NCI-H510A (cell line): Measurements from ENCODE around the gene ACRBP.

Source experiments
- DNase-seq: peaks from one replicate; lab custom pipeline; 2025; lab: John Stamatoyannopoulos, UW

Gene ACRBP

GRCh38 chr12:6646276-6647082 lies 753 bp downstream of the ACRBP start:
- no peak for DNase-seq

GRCh38 chr12:6644903-6645302 lies 2.3 kb downstream of the ACRBP start:
- DNase-seq = no peak

- DNase-seq = no peak
These were observed 3.0 kb downstream of the ACRBP start for GRCh38 chr12:6644257-6644596.

- DNase-seq = no peak
These were observed 3.5 kb downstream of the ACRBP start for GRCh38 chr12:6643569-6644256.

GRCh38 chr12:6641131-6641530 lies 6.1 kb downstream of the ACRBP start:
- DNase-seq = no peak

- no peak for DNase-seq
These were observed 6.7 kb downstream of the ACRBP start for GRCh38 chr12:6640497-6640896.

GRCh38 chr12:6639151-6639801 lies 8.0 kb downstream of the ACRBP start:
- no peak for DNase-seq

- no peak for DNase-seq
These were observed 8.9 kb downstream of the ACRBP start for GRCh38 chr12:6638305-6638704.

GRCh38 chr12:6635856-6636531 lies 11.2 kb downstream of the ACRBP start, which contains the start of gene LPAR5:
Gene LPAR5, minus strand, starts transcription at chr12:6635959. Its CDS starts 14,711 bp downstream, at chr12:6621248.
- no peak for DNase-seq

- no peak for DNase-seq
These were observed 11.8 kb downstream of the ACRBP start for GRCh38 chr12:6635375-6635855.

- peak; percentile 44 for DNase-seq
These were observed 14.9 kb downstream of the ACRBP start for GRCh38 chr12:6632026-6632983.

- DNase-seq = no peak
These were observed 15.7 kb downstream of the ACRBP start for GRCh38 chr12:6631549-6631961.

- DNase-seq = no peak
These were observed 16.5 kb downstream of the ACRBP start for GRCh38 chr12:6630736-6631135.

GRCh38 chr12:6627616-6628015 lies 19.6 kb downstream of the ACRBP start:
- DNase-seq = no peak

GRCh38 chr12:6626654-6627283 lies 20.5 kb downstream of the ACRBP start:
- no peak for DNase-seq

- DNase-seq = no peak
These were observed 26.4 kb downstream of the ACRBP start for GRCh38 chr12:6620885-6621274.

GRCh38 chr12:6620137-6620884 lies 26.9 kb downstream of the ACRBP start:
- DNase-seq = no peak

- DNase-seq = no peak
These were observed 28.6 kb downstream of the ACRBP start for GRCh38 chr12:6618483-6619225.

GRCh38 chr12:6615802-6616201 lies 31.4 kb downstream of the ACRBP start:
- DNase-seq = no peak
